Measurements from ENCODE around the gene FASN.

Gene FASN

GRCh38 chr17:82118168-82118814, 20.3 kb upstream of the FASN start:
- DNase-seq (ENCODE audit: low read depth in 4 of 4, low spot score in 1 of 4) = no peak

DNA sequence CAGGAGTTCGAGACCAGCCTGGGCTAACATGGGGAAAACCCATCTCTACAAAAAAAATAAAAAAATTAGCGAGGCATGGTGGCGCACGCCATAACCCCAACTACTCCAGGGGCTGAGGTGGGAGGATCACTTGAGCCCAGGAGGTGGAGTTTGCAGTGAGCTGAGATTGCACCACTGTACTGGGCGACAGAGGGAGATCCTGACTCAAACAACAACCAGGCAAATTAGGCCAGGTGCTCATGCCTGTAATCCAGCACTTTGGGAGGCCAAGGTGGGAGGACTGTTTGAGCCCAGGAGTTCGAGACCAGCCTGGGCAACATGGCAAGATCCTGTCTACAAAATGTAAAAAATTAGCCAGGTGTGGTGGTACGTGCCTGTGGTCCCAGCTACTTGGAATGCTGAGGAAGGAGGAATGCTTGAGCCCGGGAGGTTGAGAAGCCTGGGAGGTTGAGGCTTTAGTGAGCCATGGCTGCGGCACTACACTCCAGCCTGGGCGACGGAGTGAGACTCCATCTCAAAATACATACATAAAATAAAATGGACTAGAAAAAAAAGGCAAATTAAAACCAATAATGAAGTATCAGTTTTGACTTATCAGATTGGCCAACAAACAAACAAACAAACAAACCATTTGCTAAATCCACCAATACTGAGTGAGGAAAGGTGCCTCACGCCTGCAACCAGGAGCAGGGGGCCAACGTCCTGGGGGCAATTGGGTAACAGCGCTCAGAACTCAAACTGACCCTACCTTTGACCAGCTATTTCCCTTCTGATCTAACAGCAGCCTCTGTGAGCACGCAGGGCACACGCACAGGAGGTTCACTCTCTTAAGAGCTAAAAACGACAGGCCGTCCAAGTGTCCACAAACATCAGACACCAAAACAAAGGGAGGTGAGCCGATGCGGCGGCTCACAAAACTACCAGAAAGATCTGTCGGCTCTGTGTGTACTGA, 19.4 kb upstream of the FASN start:
- DNase-seq (ENCODE audit: low read depth in 4 of 4, low spot score in 1 of 4) = no peak

DNA sequence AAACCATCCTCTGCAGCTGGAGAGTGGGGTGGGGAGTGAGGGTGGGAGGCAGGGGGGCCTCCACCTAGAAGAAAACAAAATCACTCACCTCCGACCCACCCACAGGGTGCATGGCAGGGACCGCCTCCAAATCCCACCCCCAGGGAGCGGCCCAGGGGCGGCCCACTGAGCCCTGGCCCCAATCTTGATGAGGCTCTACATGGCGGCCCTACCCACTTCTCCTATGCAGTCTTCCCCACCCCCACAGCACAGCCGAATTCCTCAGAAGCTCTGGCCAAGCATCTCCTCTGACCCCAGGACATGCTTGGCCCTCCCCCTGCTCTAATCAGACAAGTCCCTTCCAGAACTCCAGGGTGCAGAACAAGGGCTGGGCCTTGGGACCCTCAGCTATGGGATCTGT, 18.2 kb upstream of the FASN start:
- DNase-seq (ENCODE audit: low read depth in 4 of 4, low spot score in 1 of 4) = no peak

GRCh38 chr17:82114872-82115271, 16.8 kb upstream of the FASN start:
- DNase-seq (ENCODE audit: low read depth in 4 of 4, low spot score in 1 of 4) = no peak

- no peak for DNase-seq (ENCODE audit: low read depth in 4 of 4, low spot score in 1 of 4)
These were observed 16.4 kb upstream of the FASN start for GRCh38 chr17:82114447-82114846.

DNA sequence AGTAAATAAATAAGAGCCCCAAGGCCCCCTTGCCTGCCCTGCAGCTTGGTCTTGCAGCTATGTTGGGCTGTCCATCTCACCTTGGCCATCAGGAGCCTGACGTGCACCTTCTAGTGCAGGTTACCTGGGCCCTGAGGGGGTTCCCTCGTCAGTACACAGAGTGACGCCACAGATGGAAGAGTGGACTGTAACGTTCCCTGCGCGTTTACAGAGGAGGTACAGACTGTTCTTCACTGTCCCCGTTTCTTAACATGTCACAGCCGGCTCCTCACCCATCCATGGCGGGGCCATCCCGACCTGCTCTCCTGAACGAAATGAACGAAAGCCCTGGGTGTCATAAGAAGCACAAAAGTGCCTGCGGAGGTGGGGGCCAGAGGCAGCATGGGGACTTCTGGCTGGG, 15.9 kb upstream of the FASN start:
- DNase-seq (ENCODE audit: low read depth in 4 of 4, low spot score in 1 of 4) = no peak

GRCh38 chr17:82113422-82113821, 15.4 kb upstream of the FASN start:
- no peak for DNase-seq (ENCODE audit: low read depth in 4 of 4, low spot score in 1 of 4)

DNA sequence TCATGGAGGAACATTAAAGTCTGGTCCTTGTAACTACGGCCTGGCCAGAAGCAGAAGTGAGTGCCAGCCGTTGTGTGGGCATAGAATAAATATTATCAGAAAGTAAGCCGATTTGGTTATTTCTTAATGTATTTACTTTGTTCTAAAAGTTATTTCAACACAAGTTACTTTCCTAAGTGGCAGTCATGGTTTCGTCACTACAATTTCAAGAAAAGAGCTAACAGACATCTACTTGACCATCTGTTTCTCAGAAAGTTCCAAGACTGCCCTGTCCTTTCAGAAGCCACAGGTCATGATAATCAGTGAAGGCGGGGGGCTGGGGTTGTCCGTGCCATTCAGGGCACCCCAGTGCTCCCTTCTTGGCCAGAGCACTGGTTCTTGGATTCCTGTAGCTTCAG, 14.9 kb upstream of the FASN start:
- no peak for DNase-seq (ENCODE audit: low read depth in 4 of 4, low spot score in 1 of 4)

DNA sequence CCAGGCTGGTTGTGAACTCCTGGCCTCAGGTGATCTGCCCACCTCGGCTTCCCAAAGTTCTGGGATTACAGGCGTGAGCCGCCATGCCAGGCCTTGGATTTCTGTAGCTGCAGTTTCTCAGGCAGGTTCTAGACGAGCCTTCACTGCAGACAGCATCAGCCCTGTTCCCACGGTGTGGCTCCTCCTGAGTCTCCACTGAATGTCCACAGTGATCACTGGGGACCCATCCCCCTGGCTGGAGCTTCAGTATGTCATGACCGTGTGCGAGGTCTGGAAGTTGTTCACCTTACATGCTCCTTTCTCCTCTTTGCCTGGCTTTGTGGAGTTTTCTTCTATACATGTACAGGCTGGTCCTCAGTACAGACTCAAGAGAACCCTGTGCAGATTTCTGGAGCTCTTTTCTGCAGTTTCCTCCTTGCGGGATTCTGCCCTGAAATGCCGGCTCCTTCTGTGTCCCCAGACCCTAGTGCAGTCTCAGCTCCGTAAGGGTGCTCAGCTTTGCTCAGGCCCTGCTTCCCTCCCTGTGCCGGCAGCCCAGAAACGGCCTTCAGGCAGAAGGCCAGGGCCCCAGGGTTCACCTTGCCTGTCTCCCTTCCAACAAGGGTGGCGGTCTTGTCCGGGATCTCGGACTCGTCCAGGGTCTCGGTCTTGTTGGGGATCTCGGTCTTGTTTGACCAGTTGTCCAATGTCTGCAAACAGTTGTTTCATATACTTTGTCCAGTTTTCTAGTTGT, 14.3 kb upstream of the FASN start:
- no peak for DNase-seq (ENCODE audit: low read depth in 4 of 4, low spot score in 1 of 4)

- DNase-seq (ENCODE audit: low read depth in 4 of 4, low spot score in 1 of 4) = no peak
These were observed 12.3 kb upstream of the FASN start for GRCh38 chr17:82110298-82110697.

DNA sequence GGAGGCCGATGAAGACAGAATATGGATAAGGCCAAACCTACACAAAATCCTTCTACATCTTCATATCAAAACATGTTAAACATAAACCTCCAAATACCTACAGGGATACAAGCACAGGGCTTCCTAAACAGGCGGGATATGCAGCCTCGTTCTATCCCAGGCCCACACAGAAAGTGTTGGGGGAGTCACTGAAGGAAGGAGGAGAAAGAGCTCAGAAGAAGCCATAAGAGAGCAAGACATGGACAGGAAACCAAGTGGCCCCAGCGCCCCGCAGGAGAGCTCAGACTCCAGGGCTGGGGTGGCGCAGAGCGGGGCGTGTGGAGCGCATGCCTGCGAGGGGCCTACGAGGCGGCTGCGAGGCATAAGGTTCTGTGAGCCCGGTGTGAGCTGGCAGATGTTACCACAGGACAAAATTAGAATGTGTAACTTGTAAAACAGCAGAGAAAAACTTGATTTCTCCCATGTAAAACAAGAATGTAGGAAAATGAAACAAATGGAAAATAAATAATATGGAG, 11.0 kb upstream of the FASN start:
- DNase-seq (ENCODE audit: low read depth in 4 of 4, low spot score in 1 of 4) = no peak

- no peak for DNase-seq (ENCODE audit: low read depth in 4 of 4, low spot score in 1 of 4)
These were observed 10.5 kb upstream of the FASN start for GRCh38 chr17:82108496-82108945.

GRCh38 chr17:82108038-82108437, 10.0 kb upstream of the FASN start:
- no peak for DNase-seq (ENCODE audit: low read depth in 4 of 4, low spot score in 1 of 4)

DNA sequence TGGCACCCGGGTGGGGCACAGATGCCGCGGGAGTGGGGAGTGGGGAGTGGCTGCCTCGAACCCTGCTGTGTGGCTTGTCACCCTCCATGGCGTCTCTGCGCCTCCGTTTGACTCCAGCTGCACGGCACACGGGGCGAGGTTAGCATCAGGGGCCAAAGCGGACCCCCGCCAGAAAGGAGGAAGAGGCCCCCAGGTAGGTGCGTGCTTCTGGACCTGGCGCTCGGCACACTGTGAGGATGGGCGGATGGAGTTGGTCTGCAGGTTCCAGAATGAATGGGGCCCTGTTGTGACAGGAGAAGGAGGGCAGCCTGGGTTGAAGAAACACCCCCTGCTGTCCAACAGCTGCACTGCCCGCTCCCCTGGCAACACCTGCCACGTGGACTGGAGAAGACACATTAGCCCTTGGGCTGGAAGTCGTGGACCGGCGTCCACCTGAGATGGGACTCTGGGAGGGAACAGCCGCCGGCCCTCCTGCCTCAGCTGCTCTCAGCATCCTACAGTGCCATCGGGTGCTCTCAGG, 9.4 kb upstream of the FASN start:
- DNase-seq (ENCODE audit: low read depth in 4 of 4, low spot score in 1 of 4) = no peak

- DNase-seq (ENCODE audit: low read depth in 4 of 4, low spot score in 1 of 4) = no peak
These were observed 8.8 kb upstream of the FASN start for GRCh38 chr17:82106688-82107305.

DNA sequence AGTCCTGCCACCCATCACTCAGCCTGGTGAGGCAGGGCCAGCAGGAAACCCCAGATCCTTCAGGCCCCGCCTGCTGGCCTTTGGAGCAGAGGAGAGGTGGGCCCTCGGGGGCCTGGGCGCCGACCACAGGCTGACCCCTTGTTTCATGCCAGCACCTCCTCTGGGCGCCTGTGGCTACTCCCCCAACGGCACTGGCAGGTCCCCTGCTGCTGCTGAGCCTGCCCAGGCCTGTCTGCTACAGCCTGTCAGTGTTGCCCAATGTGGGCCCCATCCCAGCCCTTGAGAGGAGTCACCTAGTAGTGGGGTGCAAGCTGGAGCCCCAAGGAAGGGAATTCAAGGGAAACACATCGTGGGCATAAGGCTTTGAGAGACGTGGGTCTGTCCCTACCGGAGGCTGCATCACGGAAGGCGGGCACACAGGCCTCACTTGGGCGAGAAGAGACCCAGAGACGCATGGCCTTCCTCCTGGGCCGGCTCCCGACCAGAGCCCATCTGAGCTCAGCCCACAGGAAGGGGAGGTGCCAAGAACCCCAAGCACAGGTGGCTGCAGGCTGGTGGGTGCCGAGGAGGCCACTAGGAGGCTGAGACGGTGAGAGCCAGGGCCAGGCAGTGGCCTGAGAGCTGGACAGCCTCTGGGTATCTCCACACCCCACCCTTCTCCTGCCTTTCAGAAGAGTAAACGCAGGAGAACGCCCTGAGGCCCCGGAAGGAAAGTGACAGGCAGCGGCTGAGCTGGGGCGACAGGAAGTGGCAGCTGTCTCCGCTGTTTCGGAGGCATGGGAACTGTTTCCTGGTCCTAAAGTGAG, 8.0 kb upstream of the FASN start:
- DNase-seq (ENCODE audit: low read depth in 4 of 4, low spot score in 1 of 4) = peak in 3 of 4 experiments; percentile 36 to 71 (median 48)

DNA sequence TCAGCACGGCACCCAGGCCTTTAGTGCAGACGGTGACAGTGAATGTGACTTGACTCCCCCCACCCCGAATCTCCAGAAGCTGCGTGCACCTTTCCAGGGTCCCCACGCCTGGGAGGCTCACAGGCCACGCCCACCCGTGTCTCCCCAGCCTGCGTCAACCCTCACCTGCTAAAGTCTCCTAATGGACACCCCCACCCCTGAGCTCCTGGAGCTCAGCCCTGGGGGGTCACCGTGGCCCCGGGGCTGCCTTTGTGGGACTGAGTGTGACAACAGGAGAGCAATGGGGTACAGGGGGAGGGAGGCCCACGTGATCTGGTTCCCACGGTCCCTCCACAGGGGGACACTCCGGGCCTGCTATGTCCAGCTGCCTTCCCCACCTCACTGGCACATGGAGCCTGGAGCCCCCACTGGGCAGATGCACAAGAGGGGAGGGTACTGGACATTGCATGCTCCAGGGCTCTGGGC, 7.4 kb upstream of the FASN start:
- DNase-seq (ENCODE audit: low read depth in 4 of 4, low spot score in 1 of 4) = no peak

- no peak for DNase-seq (ENCODE audit: low read depth in 4 of 4, low spot score in 1 of 4)
These were observed 6.9 kb upstream of the FASN start for GRCh38 chr17:82104797-82105416.

Measured in stimulated activated CD4-positive, alpha-beta T cell treated with anti-CD3 and anti-CD28 coated beads, Interleukin-1b, Interleukin-23, amount 100 ng/mL, for 24 hours (primary cell).